SU-DHL-6 (cell line): ENCODE results near the gene TIMM21.

Experiments
- H2AFZ ChIP-seq: fragments of 200-600 bp; sonication (generic); 2 replicates; pipeline ENCODE4 v1.6.1; 2014; ENCODE audit warnings: low read depth, mild to moderate bottlenecking, moderate library complexity, mixed read lengths, antibody characterized with exemption, low read length; ENCODE audit not compliant: severe bottlenecking
- H3F3A ChIP-seq: fragments of 200-600 bp; shearing (Covaris generic); 2 replicates; pipeline ENCODE4 v1.6.0; 2016; ENCODE audit warnings: antibody characterized with exemption, mild to moderate bottlenecking; ENCODE audit not compliant: insufficient read depth
- H3K27ac ChIP-seq: fragments of 200-600 bp; sonication (generic); 2 replicates; pipeline ENCODE4 v1.5.1; 2016; ENCODE audit warnings: low read depth, mild to moderate bottlenecking, low read length, moderate library complexity, mixed read lengths
- H3K27me3 ChIP-seq: fragments of 200-600 bp; sonication (generic), shearing (Covaris generic); 2 replicates; pipeline ENCODE4 v1.6.0; 2014; ENCODE audit warnings: mild to moderate bottlenecking, low read length
- H3K36me3 ChIP-seq: fragments of 200-600 bp; sonication (generic); 2 replicates; pipeline ENCODE4 v1.6.1; 2014; ENCODE audit warnings: mild to moderate bottlenecking, low read length, mixed read lengths
- H3K4me2 ChIP-seq: fragments of 300-600, 200-600 bp; shearing (Covaris generic), sonication (generic); 2 replicates; pipeline ENCODE4 v1.6.0; 2014; ENCODE audit warnings: low read length, low read depth, mild to moderate bottlenecking; ENCODE audit not compliant: poor library complexity, severe bottlenecking
- H3K4me3 ChIP-seq: fragments of 200-600 bp; sonication (generic); 2 replicates; pipeline ENCODE4 v1.5.1; 2014; ENCODE audit warnings: antibody characterized with exemption, low read length, mild to moderate bottlenecking, mixed read lengths; ENCODE audit not compliant: insufficient read depth, poor library complexity, severe bottlenecking
- H3K79me2 ChIP-seq: fragments of 200-600 bp; sonication (generic); 2 replicates; pipeline ENCODE4 v1.6.1; 2014; ENCODE audit warnings: mild to moderate bottlenecking, low read length, moderate library complexity; ENCODE audit not compliant: insufficient read depth
- H3K9ac ChIP-seq: fragments of 200-600 bp; sonication (generic); 2 replicates; pipeline ENCODE4 v1.7.0; 2014; ENCODE audit warnings: mild to moderate bottlenecking, low read length
- H3K9me2 ChIP-seq: fragments of 200-600 bp; sonication (generic); replicated peaks from 2 replicates; pipeline ENCODE4 v1.6.1; 2014; ENCODE audit warnings: low read length; ENCODE audit not compliant: insufficient read depth
- H3K9me3 ChIP-seq: fragments of 200-600 bp; sonication (generic); 2 replicates; pipeline ENCODE4 v1.6.1; 2014; ENCODE audit warnings: low read length, mixed read lengths; ENCODE audit not compliant: insufficient read depth
- H4K20me1 ChIP-seq: fragments of 200-600 bp; sonication (generic); 2 replicates; pipeline ENCODE4 v1.6.1; 2014; ENCODE audit warnings: low read depth, mild to moderate bottlenecking, antibody characterized with exemption, low read length, moderate library complexity, mixed read lengths
- CTCF ChIP-seq: fragments of 200-600 bp; sonication (generic); IDR thresholded peaks from one replicate; pipeline ENCODE4 v1.5.1; 2017; ENCODE audit warnings: antibody characterized with exemption, mild to moderate bottlenecking, low read length, moderate library complexity; ENCODE audit not compliant: insufficient read depth, poor library complexity, severe bottlenecking
- EZH2phosphoT487 ChIP-seq: fragments of 200-600 bp; sonication (generic), shearing (Covaris generic); conservative IDR thresholded peaks from 2 replicates; pipeline ENCODE4 v1.6.1; 2018; ENCODE audit warnings: mild to moderate bottlenecking, antibody characterized with exemption, low read length, moderate library complexity, mixed read lengths

The TIMM21 gene

GRCh38 chr18:74163019-74163660 is 14.8 kb downstream of the TIMM21 start:
- H3K79me2 ChIP-seq, result no peaks in the 10 kb centered on the region
- no peak overlapping the region for H3K27ac ChIP-seq
- H3K9ac ChIP-seq, result no peak overlapping the region
- H3K27me3 ChIP-seq, result no peaks in the 10 kb centered on the region
- no peak overlapping the region for H3K4me3 ChIP-seq
- H3K9me2 ChIP-seq, result no peaks in the 10 kb centered on the region
- H3K36me3 ChIP-seq, result no peaks in the 10 kb centered on the region
- H4K20me1 ChIP-seq, result no peaks in the 10 kb centered on the region
- no peak overlapping the region for H2AFZ ChIP-seq
- H3F3A ChIP-seq, result 0 out of 2 replicates have a peak, but pooled peaks cover 4% of the 10 kb centered on the region
- no peaks in the 10 kb centered on the region for H3K9me3 ChIP-seq
- TF ChIP-seq CTCF (no peak), EZH2phosphoT487 (no peak)
- no peak overlapping the region for H3K4me2 ChIP-seq

- Histone ChIP-seq H3K9me3 (no peaks in the 10 kb centered on the region), H3K9ac (no peak overlapping the region), H3K4me2 (no peak overlapping the region), H4K20me1 (0 out of 2 replicates have a peak, but pooled peaks cover 4% of the 10 kb centered on the region), H3K4me3 (no peak overlapping the region), H3K27me3 (no peaks in the 10 kb centered on the region), H3K79me2 (no peaks in the 10 kb centered on the region), H3F3A (0 out of 2 replicates have a peak, but pooled peaks cover 4% of the 10 kb centered on the region), H3K27ac (no peak overlapping the region), H2AFZ (no peak overlapping the region), H3K36me3 (no peaks in the 10 kb centered on the region), H3K9me2 (no peaks in the 10 kb centered on the region)
- TF ChIP-seq CTCF (no peak), EZH2phosphoT487 (no peak)
Measured at GRCh38 chr18:74166386-74166785, 18.1 kb downstream of the TIMM21 start.

GRCh38 chr18:74171910-74172606 is 23.7 kb downstream of the TIMM21 start:
- no peak overlapping the region for H3K9ac ChIP-seq
- peak overlapping the region; percentile 18 for H3K4me2 ChIP-seq

More at GRCh38 chr18:74171910-74172606, 23.7 kb downstream of the TIMM21 start:
- Histone ChIP-seq H3F3A (no peaks in the 10 kb centered on the region), H3K79me2 (no peaks in the 10 kb centered on the region), H4K20me1 (0 out of 2 replicates have a peak, but pooled peaks cover 4% of the 10 kb centered on the region), H3K9me3 (no peaks in the 10 kb centered on the region), H3K4me3 (no peak overlapping the region), H3K9me2 (no peaks in the 10 kb centered on the region), H3K27ac (no peak overlapping the region), H3K27me3 (no peaks in the 10 kb centered on the region), H2AFZ (no peak overlapping the region), H3K36me3 (no peaks in the 10 kb centered on the region)
- no peak for TF ChIP-seq EZH2phosphoT487
- no peak for TF ChIP-seq CTCF
